ENCODE data around the gene SRGN.

The SRGN gene

DNA sequence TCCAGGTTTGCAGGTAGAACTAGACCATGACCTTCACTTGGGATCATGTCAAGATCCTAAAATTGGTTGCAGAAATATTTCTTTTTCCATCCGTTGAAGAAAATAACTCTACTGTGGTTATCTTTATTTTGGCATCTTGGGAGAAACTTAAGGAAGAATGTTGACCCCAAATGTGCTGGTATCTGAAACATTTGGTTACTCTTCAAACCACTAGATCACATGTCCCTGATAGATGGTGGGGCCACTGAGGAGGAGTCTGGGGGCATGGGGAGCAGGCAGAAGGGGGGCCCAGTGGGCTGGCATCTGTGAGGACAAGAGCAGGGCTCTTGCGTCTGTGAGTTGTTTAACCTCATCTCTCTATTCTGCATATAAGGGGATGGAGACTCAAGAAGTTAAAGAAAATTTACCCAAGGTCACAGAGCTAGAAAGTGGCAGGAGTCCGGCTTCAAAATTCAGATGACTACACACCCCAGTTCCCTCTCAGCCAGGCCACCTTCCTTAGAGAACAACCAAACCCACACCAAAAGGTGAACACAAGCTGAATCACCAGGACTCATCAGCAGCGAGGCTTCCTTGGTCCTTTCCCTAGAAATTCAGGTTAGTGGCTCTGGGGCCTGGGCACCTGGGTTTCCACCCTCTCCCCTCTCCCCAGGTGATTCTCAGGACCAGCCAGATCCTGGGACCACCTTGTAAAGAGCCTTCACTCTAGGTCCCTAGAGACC, 40.6 kb upstream of the SRGN start:
- CTCF ChIA-PET = no interaction called here
- POLR2A ChIA-PET = no interaction called here
- no peak for DNase-seq (ENCODE audit: extremely low spot score)
- TF ChIP-seq HDGF (IDR thresholded peaks at IDR 0.05; ENCODE audit: borderline replicate concordance) = no peak
- TF ChIP-seq FOXA1 (IDR thresholded peaks at IDR 0.05) = no peak

GRCh38 chr10:69048103-69048502, 39.8 kb upstream of the SRGN start:
- DNase-seq (ENCODE audit: extremely low spot score) = no peak
- no peak for TF ChIP-seq SP1 (IDR thresholded peaks at IDR 0.05)
- TF ChIP-seq, protein P1, sequence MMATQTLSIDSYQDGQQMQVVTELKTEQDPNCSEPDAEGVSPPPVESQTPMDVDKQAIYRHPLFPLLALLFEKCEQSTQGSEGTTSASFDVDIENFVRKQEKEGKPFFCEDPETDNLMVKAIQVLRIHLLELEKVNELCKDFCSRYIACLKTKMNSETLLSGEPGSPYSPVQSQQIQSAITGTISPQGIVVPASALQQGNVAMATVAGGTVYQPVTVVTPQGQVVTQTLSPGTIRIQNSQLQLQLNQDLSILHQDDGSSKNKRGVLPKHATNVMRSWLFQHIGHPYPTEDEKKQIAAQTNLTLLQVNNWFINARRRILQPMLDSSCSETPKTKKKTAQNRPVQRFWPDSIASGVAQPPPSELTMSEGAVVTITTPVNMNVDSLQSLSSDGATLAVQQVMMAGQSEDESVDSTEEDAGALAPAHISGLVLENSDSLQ (IDR thresholded peaks at IDR 0.05) = no peak
- no peak for TF ChIP-seq TARDBP (IDR thresholded peaks at IDR 0.05)
- TF ChIP-seq L3MBTL2 (conservative IDR thresholded peaks at IDR 0.05) = no peak
- no peak for TF ChIP-seq ELF4 (IDR thresholded peaks at IDR 0.05)
- no peak for TF ChIP-seq SUZ12 (IDR thresholded peaks at IDR 0.05)
- CTCF ChIA-PET = interaction anchor here (0.5 kb wide), 1 partner anchor 67 kb away, joined by 3 read pairs; no protein-coding TSS in a partner anchor
- POLR2A ChIA-PET = no interaction called here

DNA sequence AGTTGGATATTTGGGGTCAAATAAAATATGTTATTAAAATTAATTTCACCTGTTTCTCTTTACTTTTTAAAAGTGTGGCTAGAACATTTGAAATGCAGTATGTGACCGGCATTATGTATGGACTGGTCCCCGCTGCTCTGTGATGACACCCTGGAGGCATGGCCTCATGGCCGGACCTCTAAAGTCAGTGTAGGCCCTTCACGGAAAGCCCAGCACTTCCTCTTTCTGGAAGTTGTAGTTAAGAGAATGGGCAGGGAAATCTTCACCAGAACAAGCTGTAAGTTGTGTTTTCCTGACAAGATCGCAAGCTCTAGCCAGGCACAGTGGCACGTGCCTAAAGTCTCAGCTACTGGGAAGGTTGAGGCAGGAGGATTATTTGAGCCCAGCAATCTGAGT, 38.3 kb upstream of the SRGN start:
- DNase-seq (ENCODE audit: extremely low spot score) = no peak
- POLR2A ChIA-PET = interaction anchor here (1.0 to 1.1 kb wide), 2 partner anchors 12 to 13 kb away, joined by 3 read pairs; no protein-coding TSS in a partner anchor
- CTCF ChIA-PET = no interaction called here
- TF ChIP-seq FOXA1 (IDR thresholded peaks at IDR 0.05) (no peak), CTBP1 (IDR thresholded peaks at IDR 0.05; ENCODE audit: borderline replicate concordance) (no peak), FOXK2 (IDR thresholded peaks at IDR 0.05) (no peak), ZNF384 (IDR thresholded peaks at IDR 0.05) (no peak), TARDBP (IDR thresholded peaks at IDR 0.05) (no peak), ELF4 (IDR thresholded peaks at IDR 0.05) (no peak), SUZ12 (IDR thresholded peaks at IDR 0.05) (no peak), ARNT (IDR thresholded peaks at IDR 0.05) (no peak)
- TF ChIP-seq, protein P1 (IDR thresholded peaks at IDR 0.05) = no peak

GRCh38 chr10:69051303-69051702, 36.6 kb upstream of the SRGN start:
- no peak for DNase-seq (ENCODE audit: extremely low spot score)
- POLR2A ChIA-PET = no interaction called here
- no peak for TF ChIP-seq FOXA1 (IDR thresholded peaks at IDR 0.05)
- no peak for TF ChIP-seq FOXM1 (IDR thresholded peaks at IDR 0.05; ENCODE audit: borderline replicate concordance)
- TF ChIP-seq SP1 (IDR thresholded peaks at IDR 0.05) = no peak
- TF ChIP-seq BHLHE40 (IDR thresholded peaks at IDR 0.05; ENCODE audit: borderline replicate concordance) = no peak
- no peak for TF ChIP-seq ARNT (IDR thresholded peaks at IDR 0.05)
- no peak for TF ChIP-seq ELF4 (IDR thresholded peaks at IDR 0.05)
- no peak for TF ChIP-seq SUZ12 (IDR thresholded peaks at IDR 0.05)
- TF ChIP-seq NFRKB (IDR thresholded peaks at IDR 0.05) = no peak
- CTCF ChIA-PET = interaction anchor here (0.8 kb wide), 1 partner anchor 46 kb away, joined by 3 read pairs; no protein-coding TSS in a partner anchor

- CTCF ChIA-PET = interaction anchor here (0.5 kb wide), 1 partner anchor 41 kb away, joined by 3 read pairs; no protein-coding TSS in a partner anchor
- DNase-seq (ENCODE audit: extremely low spot score) = no peak
- TF ChIP-seq FOXA1 (IDR thresholded peaks at IDR 0.05) (no peak), SP1 (IDR thresholded peaks at IDR 0.05) (no peak), NFRKB (IDR thresholded peaks at IDR 0.05) (no peak), ELF4 (IDR thresholded peaks at IDR 0.05) (no peak), FOXK2 (IDR thresholded peaks at IDR 0.05) (no peak), ZNF384 (IDR thresholded peaks at IDR 0.05) (no peak), SUZ12 (IDR thresholded peaks at IDR 0.05) (no peak), HDGF (IDR thresholded peaks at IDR 0.05; ENCODE audit: borderline replicate concordance) (no peak), L3MBTL2 (conservative IDR thresholded peaks at IDR 0.05) (no peak), BHLHE40 (IDR thresholded peaks at IDR 0.05; ENCODE audit: borderline replicate concordance) (no peak), TARDBP (IDR thresholded peaks at IDR 0.05) (no peak)
- TF ChIP-seq, protein P1 (IDR thresholded peaks at IDR 0.05) = no peak
- POLR2A ChIA-PET = no interaction called here
Measured at GRCh38 chr10:69051710-69052487, 36.0 kb upstream of the SRGN start.

- TF ChIP-seq FOXA1 (IDR thresholded peaks at IDR 0.05) (no peak), CTBP1 (IDR thresholded peaks at IDR 0.05; ENCODE audit: borderline replicate concordance) (no peak), ELF4 (IDR thresholded peaks at IDR 0.05) (no peak), FOXM1 (IDR thresholded peaks at IDR 0.05; ENCODE audit: borderline replicate concordance) (no peak), ARNT (IDR thresholded peaks at IDR 0.05) (no peak), BHLHE40 (IDR thresholded peaks at IDR 0.05; ENCODE audit: borderline replicate concordance) (no peak), ZNF384 (IDR thresholded peaks at IDR 0.05) (no peak)
- POLR2A ChIA-PET = no interaction called here
- DNase-seq (ENCODE audit: extremely low spot score) = no peak
- CTCF ChIA-PET = no interaction called here
Measured at GRCh38 chr10:69052736-69053135, 35.2 kb upstream of the SRGN start.

DNA sequence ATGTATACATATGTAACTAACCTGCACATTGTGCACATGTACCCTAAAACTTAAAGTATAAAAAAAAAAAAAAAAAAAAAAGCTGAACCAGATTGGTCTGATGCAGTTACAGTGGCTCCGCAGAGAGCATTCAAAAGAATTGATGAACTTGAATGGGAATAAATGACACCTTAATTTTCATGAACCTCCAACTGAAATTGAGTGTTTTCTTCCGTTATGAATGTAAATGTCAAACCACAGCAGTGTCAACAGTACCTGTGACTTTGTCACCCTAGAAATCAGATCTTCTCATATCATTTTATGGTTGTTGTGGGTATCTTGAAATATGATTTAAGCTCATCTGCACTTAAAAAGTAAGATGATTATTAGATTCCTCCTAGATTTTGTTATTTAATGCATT, 32.7 kb upstream of the SRGN start:
- no peak for DNase-seq (ENCODE audit: extremely low spot score)
- ChIA-PET POLR2A (no interaction called here), CTCF (no interaction called here)
- TF ChIP-seq ELF4 (IDR thresholded peaks at IDR 0.05) (no peak), SUZ12 (IDR thresholded peaks at IDR 0.05) (no peak), L3MBTL2 (conservative IDR thresholded peaks at IDR 0.05) (no peak), SP1 (IDR thresholded peaks at IDR 0.05) (no peak)
- TF ChIP-seq, protein P1 (IDR thresholded peaks at IDR 0.05) = no peak

Data from HEK293T (cell line).